ENCODE results near the gene COL4A2. TPM values are rescaled to one million over a fixed set of nuclear protein-coding genes. Genes with fewer than 3 reads are reported as not detected.

COL4A2 gene
- total RNA-seq, 1 donor from 2014 or later: 180 TPM

GRCh38 chr13:110289661-110290060 lies 17.4 kb upstream of the COL4A2 start:
- TF ChIP-seq POLR2A (IDR thresholded peaks at IDR 0.05) (no peak), CTCF (IDR thresholded peaks at IDR 0.05) (no peak), POLR2AphosphoS5 (IDR thresholded peaks at IDR 0.05; ENCODE audit: insufficient read depth in 1 of 2, low read depth in 1 of 2) (no peak)
- Histone ChIP-seq H3K4me3 (no peak overlapping the region), H3K4me1 (peaks cover 38% of the 10 kb centered on the region), H3K27me3 (no peaks in the 10 kb centered on the region), H3K27ac (no peak overlapping the region), H3K9me3 (no peaks in the 10 kb centered on the region), H3K36me3 (no peaks in the 10 kb centered on the region)
- DNase-seq (ENCODE audit: extremely low spot score in 2 of 2): no peak
- intact Hi-C loops (cut with DNase I): no loop called here

GRCh38 chr13:110290153-110290552 lies 16.9 kb upstream of the COL4A2 start:
- H3K4me1 ChIP-seq: peaks cover 41% of the 10 kb centered on the region
- DNase-seq (ENCODE audit: extremely low spot score in 2 of 2): no peak
- TF ChIP-seq POLR2AphosphoS5 (IDR thresholded peaks at IDR 0.05; ENCODE audit: insufficient read depth in 1 of 2, low read depth in 1 of 2) (no peak), POLR2A (IDR thresholded peaks at IDR 0.05) (no peak), CTCF (IDR thresholded peaks at IDR 0.05) (no peak)
- intact Hi-C loops (cut with DNase I): no loop called here
- no peaks in the 10 kb centered on the region for H3K36me3 ChIP-seq
- no peaks in the 10 kb centered on the region for H3K27me3 ChIP-seq
- no peak overlapping the region for H3K4me3 ChIP-seq
- no peaks in the 10 kb centered on the region for H3K9me3 ChIP-seq
- H3K27ac ChIP-seq: no peak overlapping the region

GRCh38 chr13:110290826-110291225 lies 16.3 kb upstream of the COL4A2 start:
- Histone ChIP-seq H3K27me3 (no peaks in the 10 kb centered on the region), H3K9me3 (no peaks in the 10 kb centered on the region), H3K36me3 (no peaks in the 10 kb centered on the region), H3K4me3 (no peak overlapping the region), H3K4me1 (peaks cover 45% of the 10 kb centered on the region), H3K27ac (no peak overlapping the region)
- no peak for DNase-seq (ENCODE audit: extremely low spot score in 2 of 2)
- intact Hi-C loops (cut with DNase I): no loop called here
- TF ChIP-seq POLR2A (IDR thresholded peaks at IDR 0.05) (no peak), CTCF (IDR thresholded peaks at IDR 0.05) (no peak), POLR2AphosphoS5 (IDR thresholded peaks at IDR 0.05; ENCODE audit: insufficient read depth in 1 of 2, low read depth in 1 of 2) (no peak)

- no peaks in the 10 kb centered on the region for H3K27me3 ChIP-seq
- intact Hi-C loops (cut with DNase I): no loop called here
- H3K36me3 ChIP-seq: no peaks in the 10 kb centered on the region
- no peaks in the 10 kb centered on the region for H3K9me3 ChIP-seq
- DNase-seq (ENCODE audit: extremely low spot score in 2 of 2): no peak
- TF ChIP-seq POLR2A (IDR thresholded peaks at IDR 0.05) (no peak), CTCF (IDR thresholded peaks at IDR 0.05) (no peak), POLR2AphosphoS5 (IDR thresholded peaks at IDR 0.05; ENCODE audit: insufficient read depth in 1 of 2, low read depth in 1 of 2) (no peak)
- H3K4me1 ChIP-seq: peaks cover 40% of the 10 kb centered on the region
- H3K27ac ChIP-seq: no peak overlapping the region
- H3K4me3 ChIP-seq: no peak overlapping the region
Measured at GRCh38 chr13:110291286-110291685, 15.8 kb upstream of the COL4A2 start.

- intact Hi-C loops (cut with DNase I): no loop called here
- Histone ChIP-seq H3K4me1 (peaks cover 41% of the 10 kb centered on the region), H3K27me3 (no peaks in the 10 kb centered on the region), H3K4me3 (no peak overlapping the region), H3K9me3 (no peaks in the 10 kb centered on the region), H3K27ac (no peak overlapping the region), H3K36me3 (no peaks in the 10 kb centered on the region)
- no peak for TF ChIP-seq CTCF (IDR thresholded peaks at IDR 0.05)
- TF ChIP-seq POLR2A (IDR thresholded peaks at IDR 0.05): no peak
- TF ChIP-seq POLR2AphosphoS5 (IDR thresholded peaks at IDR 0.05; ENCODE audit: insufficient read depth in 1 of 2, low read depth in 1 of 2): no peak
- DNase-seq (ENCODE audit: extremely low spot score in 2 of 2): no peak
Measured at GRCh38 chr13:110293037-110293436, 14.0 kb upstream of the COL4A2 start.

Measured in vagina (tissue), 2 donors.